HG02938 (cell line): ENCODE results near the gene STAB2.

Source experiments
- ATAC-seq: cut with Tn5 transposase; IDR thresholded peaks from one replicate; pipeline ENCODE4 v1.9.1; 2021; ENCODE audit warnings: mild to moderate bottlenecking, moderate library complexity; ENCODE audit not compliant: unreplicated experiment

The STAB2 gene

GRCh38 chr12:103586132-103586531, 941 bp upstream of the STAB2 start:
- ATAC-seq: no peak

GRCh38 chr12:103588680-103589079, 1.6 kb downstream of the STAB2 start:
- ATAC-seq: no peak

GRCh38 chr12:103589517-103589916, 2.4 kb downstream of the STAB2 start:
- no peak for ATAC-seq

- ATAC-seq: no peak
These were observed 3.2 kb downstream of the STAB2 start for GRCh38 chr12:103590271-103590670.

- no peak for ATAC-seq
These were observed 9.9 kb downstream of the STAB2 start for GRCh38 chr12:103596981-103597380.

- ATAC-seq: no peak
These were observed 12.2 kb downstream of the STAB2 start for GRCh38 chr12:103599274-103599673.

GRCh38 chr12:103600967-103601728, 14.1 kb downstream of the STAB2 start:
- no peak for ATAC-seq

GRCh38 chr12:103620395-103620794, 33.3 kb downstream of the STAB2 start:
- no peak for ATAC-seq

- ATAC-seq: no peak
These were observed 36.6 kb downstream of the STAB2 start for GRCh38 chr12:103623716-103624115.

- no peak for ATAC-seq
These were observed 39.4 kb downstream of the STAB2 start for GRCh38 chr12:103626498-103626897.

- no peak for ATAC-seq
These were observed 40.2 kb downstream of the STAB2 start for GRCh38 chr12:103627189-103627855.

- ATAC-seq: peak; percentile 82
These were observed 45.6 kb downstream of the STAB2 start for GRCh38 chr12:103632554-103633216.

- ATAC-seq: no peak
These were observed 47.7 kb downstream of the STAB2 start for GRCh38 chr12:103634732-103635131.

GRCh38 chr12:103635419-103635818, 48.3 kb downstream of the STAB2 start:
- no peak for ATAC-seq

- ATAC-seq: no peak
These were observed 49.9 kb downstream of the STAB2 start for GRCh38 chr12:103637021-103637420.

GRCh38 chr12:103637429-103637828, 50.4 kb downstream of the STAB2 start:
- ATAC-seq: no peak

GRCh38 chr12:103639983-103640382, 52.9 kb downstream of the STAB2 start:
- no peak for ATAC-seq

- no peak for ATAC-seq
These were observed 53.3 kb downstream of the STAB2 start for GRCh38 chr12:103640410-103640809.

- ATAC-seq: no peak
These were observed 53.8 kb downstream of the STAB2 start for GRCh38 chr12:103640831-103641230.

GRCh38 chr12:103642240-103642864, 55.3 kb downstream of the STAB2 start:
- no peak for ATAC-seq

- no peak for ATAC-seq
These were observed 58.1 kb downstream of the STAB2 start for GRCh38 chr12:103645202-103645601.
